ENCODE data around the gene ARVCF. TPM values are rescaled to one million over a fixed set of nuclear protein-coding genes. Genes with fewer than 3 reads are reported as not detected.
A peak's percentile ranks its signal among the peaks of the same experiment; 100 is the strongest.

ARVCF gene
- total RNA-seq, 2 donors from 2014 or later = 20.1 to 21.3 TPM

GRCh38 chr22:19992481-19992911 lies 24.1 kb downstream of the ARVCF start:
- intact Hi-C loops (cut with DNase I) = no loop called here
- no peak for DNase-seq (ENCODE audit: low spot score)

- intact Hi-C loops (cut with DNase I) = no loop called here
- DNase-seq (ENCODE audit: low spot score) = peak; percentile 70
These were observed 24.8 kb downstream of the ARVCF start for GRCh38 chr22:19991645-19992451.

- intact Hi-C loops (cut with DNase I) = no loop called here
- DNase-seq (ENCODE audit: low spot score) = no peak
These were observed 25.3 kb downstream of the ARVCF start for GRCh38 chr22:19991395-19991644.

DNA sequence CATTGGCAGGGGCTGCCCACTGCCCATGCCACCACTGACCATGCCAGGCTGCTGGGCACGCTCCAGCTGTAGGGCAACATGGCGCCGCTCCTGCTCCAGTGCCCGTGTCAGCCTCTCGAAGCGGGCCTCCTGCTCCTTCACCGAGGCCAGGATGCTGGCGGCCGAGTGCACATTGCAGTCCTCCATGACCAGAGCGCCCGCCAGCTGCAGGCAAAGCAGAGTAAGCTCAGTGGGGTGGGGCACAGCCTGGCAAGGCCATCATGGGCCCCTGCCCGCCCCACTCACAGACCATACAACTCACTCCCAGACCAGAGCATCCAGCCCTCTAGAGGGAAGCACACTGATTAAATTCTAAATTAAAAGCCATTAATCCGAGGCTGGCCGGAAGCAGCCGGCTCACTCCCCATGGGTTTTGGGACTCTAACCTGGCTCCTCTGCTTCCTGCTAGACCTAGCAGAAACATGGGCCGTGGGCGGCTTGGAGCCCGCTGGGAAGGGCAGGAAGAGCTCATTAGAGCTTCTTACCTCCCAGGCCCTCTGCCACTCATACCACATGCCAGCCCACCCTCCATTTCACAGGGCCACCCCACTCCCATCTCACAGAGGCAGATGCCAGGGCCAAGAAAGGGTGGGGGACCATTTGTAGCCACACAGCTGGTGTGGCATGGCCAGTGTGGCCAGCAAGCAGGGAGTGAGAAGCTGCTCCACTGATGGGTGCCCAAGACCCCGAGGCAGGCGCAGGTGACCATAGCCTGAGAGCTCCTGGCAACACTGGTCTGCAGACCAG lies 25.8 kb downstream of the ARVCF start:
- DNase-seq (ENCODE audit: low spot score) = no peak
- intact Hi-C loops (cut with DNase I) = no loop called here

DNA sequence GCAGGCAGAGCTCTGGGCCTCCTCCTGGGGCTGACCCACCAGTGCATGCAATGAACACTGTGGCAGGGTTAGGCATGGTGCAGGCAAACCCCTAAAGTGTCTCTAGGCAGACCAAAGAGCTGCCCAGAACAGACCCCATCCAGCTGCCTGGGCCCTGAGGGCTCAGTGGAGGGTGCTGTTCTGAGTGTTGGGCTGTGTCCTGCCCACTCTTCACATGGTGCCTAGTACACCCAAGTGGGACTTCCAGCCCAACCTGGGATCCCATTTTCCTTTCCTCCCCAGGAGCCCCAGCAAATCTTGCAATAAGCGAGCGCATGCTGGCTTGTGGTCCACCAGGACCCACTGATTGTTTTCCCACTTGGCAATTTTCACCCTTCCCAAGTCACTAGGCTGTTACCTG lies 26.4 kb downstream of the ARVCF start:
- intact Hi-C loops (cut with DNase I) = no loop called here
- no peak for DNase-seq (ENCODE audit: low spot score)

DNA sequence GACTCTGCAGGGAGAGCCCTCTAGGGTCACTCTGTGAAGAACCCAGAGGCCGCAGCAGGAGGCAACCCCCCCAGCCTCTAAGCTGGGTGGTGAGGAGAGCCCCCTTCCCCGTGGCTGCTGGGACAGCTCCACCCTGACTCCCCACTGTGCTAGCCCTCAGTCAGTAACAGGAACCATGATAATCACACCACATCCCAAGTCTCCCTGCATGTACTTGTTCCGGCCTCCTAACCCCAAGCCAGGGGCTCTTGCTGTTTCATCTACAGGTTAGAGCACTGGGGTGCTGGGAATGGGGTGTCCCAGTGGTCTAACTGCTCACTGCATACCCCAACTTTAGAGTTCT lies 26.9 kb downstream of the ARVCF start:
- intact Hi-C loops (cut with DNase I) = no loop called here
- peak; percentile 75 for DNase-seq (ENCODE audit: low spot score)

DNA sequence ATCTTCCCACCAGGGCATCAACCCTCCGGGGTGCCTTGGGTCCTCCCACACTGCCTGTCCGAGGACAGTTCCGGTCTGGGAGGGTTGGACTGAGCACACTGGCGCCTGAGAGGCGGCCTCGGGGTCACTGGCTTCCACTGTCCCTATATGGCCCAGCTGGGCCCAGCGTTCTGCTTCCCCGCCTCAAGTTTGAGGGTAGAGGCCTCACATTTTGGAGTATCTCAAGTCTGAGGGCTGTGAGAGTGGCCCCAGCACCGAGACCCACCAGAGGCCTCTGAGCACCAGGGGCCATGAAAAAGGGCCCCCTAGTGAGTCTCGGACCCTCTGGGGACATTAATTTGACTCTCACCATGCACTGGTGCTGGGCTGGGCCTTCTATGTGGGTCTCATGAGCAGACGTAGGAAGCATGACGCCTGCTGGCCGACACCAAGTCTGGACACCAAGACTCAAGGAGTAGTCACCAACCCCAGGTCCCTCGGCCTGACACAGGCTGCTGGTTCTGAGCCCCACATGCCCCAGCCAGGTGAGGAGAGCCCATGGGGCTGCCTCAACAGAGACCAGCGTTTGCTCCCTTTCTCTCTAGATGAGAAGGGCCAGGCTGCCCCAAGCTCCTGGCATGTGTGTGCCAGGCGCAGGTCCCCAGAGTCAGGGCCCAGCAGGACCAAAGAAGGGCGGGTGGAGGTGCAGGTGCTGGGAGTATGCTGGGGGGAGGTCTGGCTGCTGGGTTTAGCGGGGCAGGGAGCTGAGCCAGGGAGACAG lies 27.5 kb downstream of the ARVCF start:
- intact Hi-C loops (cut with DNase I) = no loop called here
- DNase-seq (ENCODE audit: low spot score) = peak; percentile 79

DNA sequence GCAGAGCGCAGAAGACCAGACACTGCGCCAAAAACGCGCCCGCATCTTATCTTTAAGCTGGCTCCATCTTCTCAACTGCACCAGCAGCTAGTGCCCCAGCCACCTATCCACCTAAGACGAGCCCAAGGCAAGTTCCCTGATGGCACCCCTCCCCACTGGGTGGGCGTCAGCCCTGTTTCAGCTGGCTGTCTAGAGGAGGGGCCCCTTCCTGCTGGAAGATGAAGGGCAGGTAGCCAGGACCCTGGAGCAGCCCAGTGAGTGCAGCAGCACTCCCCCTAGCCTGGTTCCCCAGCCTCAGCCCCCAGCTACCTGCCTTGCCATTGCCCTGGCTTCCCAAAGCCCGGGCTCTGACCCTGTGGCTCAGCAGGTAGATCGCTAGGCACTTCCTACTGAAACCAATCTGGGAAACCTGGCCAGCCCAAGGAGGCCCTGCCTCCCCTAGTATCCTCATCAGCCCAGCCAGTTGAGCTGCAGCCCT lies 28.3 kb downstream of the ARVCF start:
- intact Hi-C loops (cut with DNase I) = no loop called here

GRCh38 chr22:19987394-19988306 lies 29.0 kb downstream of the ARVCF start:
- intact Hi-C loops (cut with DNase I) = no loop called here
- no peak for DNase-seq (ENCODE audit: low spot score)

More for the DNA sequence above, 28.3 kb downstream of the ARVCF start:
- no peak for DNase-seq (ENCODE audit: low spot score)

DNA sequence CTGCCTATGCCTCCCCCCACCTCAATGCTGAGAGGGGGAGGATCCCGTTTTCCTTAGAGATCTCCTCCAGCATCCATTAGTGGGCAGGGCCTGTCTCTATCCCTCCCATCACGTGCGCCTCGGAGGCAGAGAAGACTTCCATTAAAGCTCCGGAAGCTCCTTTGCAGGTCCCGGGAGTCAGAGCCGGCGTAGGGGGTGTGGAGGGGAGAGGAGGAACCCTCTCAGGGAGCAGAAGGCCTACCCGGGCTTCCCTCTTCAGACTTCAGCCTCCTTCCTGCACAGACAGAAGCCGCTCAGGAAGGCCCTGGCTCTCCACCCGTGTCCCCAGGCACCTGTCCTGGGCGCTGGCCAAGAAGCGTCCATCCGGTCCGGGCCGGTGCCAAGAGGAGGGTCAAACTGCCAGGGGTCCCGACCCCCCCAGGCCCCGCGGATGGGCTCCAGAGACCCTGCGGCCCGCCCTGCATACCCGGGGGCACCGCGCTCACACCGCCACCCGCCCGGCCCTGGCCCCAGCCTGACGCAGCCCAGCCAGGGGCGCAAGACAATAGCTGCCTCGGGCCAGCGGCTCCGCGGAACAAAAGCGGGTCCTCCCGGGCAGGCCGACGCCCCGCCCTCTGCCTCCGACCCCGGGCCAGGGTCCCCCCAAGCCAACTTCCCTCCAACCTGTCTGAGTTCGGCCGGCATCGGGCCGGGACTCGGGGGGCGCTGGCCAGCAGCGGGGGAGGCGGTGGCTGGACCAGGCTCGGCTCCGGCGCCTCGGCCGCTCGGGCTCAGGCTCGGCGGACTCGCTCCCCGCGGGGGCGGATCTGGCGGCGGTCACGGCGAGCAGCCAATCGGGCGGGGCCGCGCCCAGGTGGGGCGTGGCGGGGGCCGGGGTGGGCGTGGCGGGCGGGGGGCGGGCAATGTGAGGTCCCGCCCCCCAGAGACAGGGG lies 29.9 kb downstream of the ARVCF start:
- intact Hi-C loops (cut with DNase I) = no loop called here

GRCh38 chr22:19986011-19986409 lies 30.6 kb downstream of the ARVCF start:
- peak; percentile 34 for DNase-seq (ENCODE audit: low spot score)
- intact Hi-C loops (cut with DNase I) = no loop called here

More for the DNA sequence above, 29.9 kb downstream of the ARVCF start:
- peak; percentile 93 for DNase-seq (ENCODE audit: low spot score)

GRCh38 chr22:19984851-19985811 lies 31.5 kb downstream of the ARVCF start:
- intact Hi-C loops (cut with DNase I) = no loop called here
- peak; percentile 61 for DNase-seq (ENCODE audit: low spot score)

DNA sequence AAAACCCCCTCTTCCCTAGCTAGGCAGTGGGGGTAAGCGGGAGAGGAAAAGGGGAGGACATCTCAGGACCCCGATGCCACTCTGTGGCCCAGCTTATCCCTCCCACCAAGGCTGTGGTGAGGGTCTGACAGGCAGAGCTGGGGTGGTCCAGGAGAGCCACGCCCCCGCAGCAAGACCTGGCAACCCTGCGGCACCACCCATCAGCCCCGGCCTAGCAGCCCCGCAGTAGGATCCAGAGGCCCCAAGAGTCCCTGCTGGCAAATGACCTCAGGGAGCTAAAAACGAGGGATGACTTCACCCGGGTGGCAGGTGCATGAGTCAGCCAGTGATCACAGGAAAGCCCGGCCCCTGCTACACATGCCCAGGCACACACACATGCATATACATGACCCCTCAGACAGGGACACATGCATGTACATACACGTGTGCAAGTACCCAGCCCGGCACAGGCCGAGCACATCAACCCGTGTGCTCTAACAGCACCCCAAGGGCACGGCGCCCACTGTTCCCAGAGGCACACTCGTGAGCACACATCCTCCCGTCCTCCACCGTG lies 32.3 kb downstream of the ARVCF start:
- peak; percentile 82 for DNase-seq (ENCODE audit: low spot score)
- intact Hi-C loops (cut with DNase I) = no loop called here

DNA sequence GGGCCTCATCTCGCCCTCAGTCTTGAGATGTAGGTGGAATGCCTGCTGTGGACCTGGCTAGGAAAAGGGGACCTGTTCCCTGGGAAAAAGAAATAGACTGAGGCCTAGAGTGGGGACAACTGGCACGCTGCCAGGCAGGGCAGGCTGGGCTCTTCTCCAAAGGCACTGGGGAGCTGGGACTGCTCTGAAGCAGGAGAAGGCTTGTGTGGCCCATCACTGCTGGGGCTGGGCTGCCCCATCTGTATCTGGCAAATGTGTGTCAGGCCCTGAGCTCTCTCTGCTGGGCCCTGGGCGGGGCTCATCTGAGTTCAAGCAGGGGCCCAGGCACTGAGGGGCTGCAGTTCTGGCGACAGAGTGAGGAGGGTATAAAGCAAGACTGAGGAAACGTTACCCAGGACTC lies 32.9 kb downstream of the ARVCF start:
- intact Hi-C loops (cut with DNase I) = no loop called here
- DNase-seq (ENCODE audit: low spot score) = peak; percentile 77

DNA sequence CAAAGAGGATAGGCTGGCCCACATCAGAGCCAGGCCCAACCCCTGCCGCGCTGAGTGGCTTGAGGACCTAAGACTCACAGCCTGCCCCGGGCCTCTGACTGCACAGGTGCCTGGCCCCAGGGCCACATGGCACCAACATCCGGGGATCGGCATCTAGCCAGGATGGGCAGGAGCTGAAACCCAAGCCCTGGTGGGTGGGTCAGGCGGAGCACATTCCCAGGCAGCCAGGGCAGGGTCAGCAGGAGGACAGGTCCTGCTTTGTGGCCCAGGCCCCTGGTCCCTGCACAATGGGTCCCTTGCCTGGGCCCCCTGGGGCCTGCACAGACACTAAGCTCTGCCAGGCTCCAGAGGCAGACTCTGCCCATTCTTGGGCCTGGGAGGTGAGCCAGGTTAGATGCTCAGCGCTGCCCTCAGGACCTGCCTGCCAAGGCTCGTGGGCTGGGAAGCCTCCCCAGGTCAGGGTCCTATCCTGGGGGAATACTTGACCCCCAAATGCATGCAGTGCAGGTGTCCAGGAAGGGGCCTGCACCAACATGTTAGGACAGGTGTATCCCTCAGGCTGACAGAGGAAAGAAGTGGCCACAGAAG lies 33.5 kb downstream of the ARVCF start:
- DNase-seq (ENCODE audit: low spot score) = peak; percentile 68
- intact Hi-C loops (cut with DNase I) = no loop called here

Data from posterior vena cava (tissue), 2 donors.